Colonic mucosa (tissue), 4 donors: ENCODE measurements around the gene C3orf52. TPM values are rescaled to one million over a fixed set of nuclear protein-coding genes. Genes with fewer than 3 reads are reported as not detected.

Source experiments
- DNase-seq: peaks from one replicate; pipeline ENCODE4 v3.0.0-alpha.2; 2020
- H3K27ac ChIP-seq: fragments of 200-600 bp; one replicate; pipeline ENCODE4 v1.8.0; 2021
- H3K27me3 ChIP-seq: fragments of 200-600 bp; one replicate; pipeline ENCODE4 v1.8.0; 2021
- H3K36me3 ChIP-seq: fragments of 200-600 bp; one replicate; pipeline ENCODE4 v1.8.0; 2021
- H3K4me1 ChIP-seq: fragments of 200-600 bp; one replicate; pipeline ENCODE4 v1.8.0; 2021; ENCODE audit warnings: mild to moderate bottlenecking
- H3K4me3 ChIP-seq: fragments of 200-600 bp; one replicate; pipeline ENCODE4 v1.8.0; 2021
- H3K9ac ChIP-seq, 2 donors: one replicate each; pipeline ENCODE4 v1.7.0; 2013; ENCODE audit warnings: control low read depth in 2 of 2, low read depth in 2 of 2, low read length in 2 of 2
- H3K9me3 ChIP-seq: fragments of 200-600 bp; one replicate; pipeline ENCODE4 v1.8.0; 2021
- CTCF ChIP-seq: fragments of 200-600 bp; IDR thresholded peaks from one replicate; pipeline ENCODE4 v1.8.0; 2022; ENCODE audit warnings: antibody characterized with exemption, mild to moderate bottlenecking
- intact Hi-C: fragments of 100-400 bp; cut with DNase I; formaldehyde crosslinking; loops from one replicate; pipeline ENCODE4 v1.14.1; 2022
- total RNA-seq, 2 donors: library from RNA; stranded (reverse); fragmentation: NEBNext Ultra II Directional in 1 of 2; extraction: Animal tissue kit (Norgen Biotek cat#: 25700) in 1 of 2; gene quantifications; one replicate each; pipeline ENCODE4 v1.2.1, GENCODE V29; 2021
- donor health status: healthy.
- donor health status: DM: no; HTN: no; CAD: no.
- donor health status: DM: no; HTN: no; CAD: no.

C3orf52 gene
- total RNA-seq, 2 donors from 2014 or later: 25.1 to 39.3 TPM

GRCh38 chr3:112122870-112123269 is 36.7 kb downstream of the C3orf52 start:
- Histone ChIP-seq H3K9ac (no peak overlapping the region), H3K4me3 (no peak overlapping the region), H3K36me3 (no peaks in the 10 kb centered on the region), H3K9me3 (no peaks in the 10 kb centered on the region), H3K27me3 (no peaks in the 10 kb centered on the region), H3K4me1 (no peaks in the 10 kb centered on the region), H3K27ac (no peak overlapping the region)
- no peak for DNase-seq
- intact Hi-C loops: no loop called here
- no peak for TF ChIP-seq CTCF

GRCh38 chr3:112123548-112123947 is 37.4 kb downstream of the C3orf52 start:
- Histone ChIP-seq H3K4me3 (no peak overlapping the region), H3K27ac (no peak overlapping the region), H3K36me3 (no peaks in the 10 kb centered on the region), H3K4me1 (no peaks in the 10 kb centered on the region), H3K27me3 (no peaks in the 10 kb centered on the region), H3K9me3 (no peaks in the 10 kb centered on the region), H3K9ac (no peak overlapping the region)
- DNase-seq: no peak
- TF ChIP-seq CTCF: no peak
- intact Hi-C loops: no loop called here

GRCh38 chr3:112124907-112125607 is 38.9 kb downstream of the C3orf52 start:
- no peak for TF ChIP-seq CTCF
- Histone ChIP-seq H3K4me1 (no peaks in the 10 kb centered on the region), H3K36me3 (no peaks in the 10 kb centered on the region), H3K9ac (no peak overlapping the region), H3K27ac (no peak overlapping the region), H3K27me3 (no peaks in the 10 kb centered on the region), H3K4me3 (no peak overlapping the region), H3K9me3 (no peaks in the 10 kb centered on the region)
- DNase-seq: no peak
- intact Hi-C loops: loop anchor here (5.0 kb wide), 1 partner anchor 402 kb away; no protein-coding TSS in a partner anchor

- intact Hi-C loops: loop anchor here (5.0 kb wide), 1 partner anchor 401 kb away; no protein-coding TSS in a partner anchor
- no peak for DNase-seq
- no peaks in the 10 kb centered on the region for H3K4me1 ChIP-seq
- no peak for TF ChIP-seq CTCF
- no peak overlapping the region for H3K27ac ChIP-seq
- no peaks in the 10 kb centered on the region for H3K27me3 ChIP-seq
- H3K36me3 ChIP-seq: no peaks in the 10 kb centered on the region
- no peak overlapping the region for H3K9ac ChIP-seq
- H3K4me3 ChIP-seq: no peak overlapping the region
- H3K9me3 ChIP-seq: no peaks in the 10 kb centered on the region
Observed at GRCh38 chr3:112126511-112126911, 40.3 kb downstream of the C3orf52 start.

GRCh38 chr3:112127522-112128494 is 41.6 kb downstream of the C3orf52 start:
- DNase-seq: no peak
- Histone ChIP-seq H3K36me3 (no peaks in the 10 kb centered on the region), H3K27ac (no peak overlapping the region), H3K4me3 (no peak overlapping the region), H3K4me1 (no peaks in the 10 kb centered on the region), H3K9ac (no peak overlapping the region), H3K9me3 (no peaks in the 10 kb centered on the region), H3K27me3 (no peaks in the 10 kb centered on the region)
- no peak for TF ChIP-seq CTCF
- intact Hi-C loops: loop anchor here (5.0 kb wide), 1 partner anchor 399 kb away; no protein-coding TSS in a partner anchor
